ENCODE results near the gene INTS7. TPM values are rescaled to one million over a fixed set of nuclear protein-coding genes. Genes with fewer than 3 reads are reported as not detected.

Gene INTS7
- total and polyA plus RNA-seq, 2 of the 4 experiments (the other 2 are of a cell fraction) = 8.3 to 24.9 TPM

GRCh38 chr1:211978596-211978995, 56.8 kb downstream of the INTS7 start:
- TF ChIP-seq RFX5 (IDR thresholded peaks at IDR 0.05; ENCODE audit: low read depth, low read length) (no peak), RAD21 (IDR thresholded peaks at IDR 0.05; ENCODE audit: low read length) (no peak), CEBPB (IDR thresholded peaks at IDR 0.05; ENCODE audit: low read depth, low read length) (no peak), MAFK (IDR thresholded peaks at IDR 0.05; ENCODE audit: low read depth, low read length) (peak; percentile 39; the same call in 1 of the 2 replicates), NFE2L2 (IDR thresholded peaks at IDR 0.05; ENCODE audit: low read depth, low read length) (no peak), BHLHE40 (IDR thresholded peaks at IDR 0.05; ENCODE audit: low read depth, low read length) (no peak), ELK1 (IDR thresholded peaks at IDR 0.05; ENCODE audit: borderline replicate concordance, low read depth, low read length) (no peak), FOS (IDR thresholded peaks at IDR 0.05; ENCODE audit: low read depth, low read length) (no peak)
- no peak overlapping the region for H2AFZ ChIP-seq (replicated peaks; ENCODE audit: low read length, poor library complexity)
- no peak overlapping the region for H3K18ac ChIP-seq (ENCODE audit: low read depth, low read length)
- in situ Hi-C loops (cut with MboI; ENCODE audit: low sequenced_read_pairs) = no loop called here
- H3K79me1 ChIP-seq (ENCODE audit: low read depth in 1 of 2, low read length in 2 of 2) = no peaks in the 10 kb centered on the region
- WGBS, 2 experiments (ENCODE audit: extremely low coverage in 2 of 2, insufficient read length in 1 of 2) = no CpG with 5 or more reads among the region's 4 CpGs
- H3K14ac ChIP-seq (replicated peaks; ENCODE audit: low read depth, low read length) = no peak overlapping the region
- H3K4me3 ChIP-seq (ENCODE audit: insufficient read depth, low read depth, low read length) = no peak overlapping the region
- ChIA-PET POLR2A (ENCODE audit: unreplicated experiment) (no interaction called here), CTCF (no interaction called here)
- ATAC-seq (ENCODE audit: low read depth) = no peak
- intact Hi-C loops (cut with micrococcal nuclease) = no loop called here
- H4K8ac ChIP-seq (ENCODE audit: low read depth in 2 of 2, low read length in 2 of 2) = no peak overlapping the region
- peaks cover 4% of the 10 kb centered on the region for H3K36me3 ChIP-seq (ENCODE audit: control insufficient read depth, insufficient read depth, low read length)
- H3K56ac ChIP-seq (ENCODE audit: extremely low read depth, insufficient read depth, low read length) = no peak overlapping the region
- no peak overlapping the region for H3K4ac ChIP-seq (ENCODE audit: low read depth, low read length)
- H3K9ac ChIP-seq (ENCODE audit: low read depth, low read length) = no peak overlapping the region
- H2BK5ac ChIP-seq (ENCODE audit: low read depth, low read length, poor library complexity, severe bottlenecking) = no peak overlapping the region
- H2BK15ac ChIP-seq (ENCODE audit: low read depth, low read length) = no peak overlapping the region
- H2AK5ac ChIP-seq (ENCODE audit: low read depth, low read length) = no peak overlapping the region
- H3K9me3 ChIP-seq (ENCODE audit: control insufficient read depth, insufficient read depth, low read length) = no peaks in the 10 kb centered on the region
- BruUV-seq (replicated peaks) = no TSS peak
- H3K9me1 ChIP-seq (ENCODE audit: insufficient read depth, low read length) = peaks cover 4% of the 10 kb centered on the region; the same call in 1 of the 2 replicates
- H4K20me1 ChIP-seq (ENCODE audit: insufficient read depth, low read length) = no peaks in the 10 kb centered on the region
- H3K27me3 ChIP-seq (ENCODE audit: control insufficient read depth, insufficient read depth, low read length) = no peaks in the 10 kb centered on the region
- H3K4me1 ChIP-seq (ENCODE audit: control insufficient read depth, insufficient read depth, low read length) = peaks cover 2% of the 10 kb centered on the region; the same call in 1 of the 2 replicates
- no peak overlapping the region for H4K91ac ChIP-seq (ENCODE audit: insufficient read depth, low read depth, low read length)
- H3K4me2 ChIP-seq (ENCODE audit: low read depth, low read length) = no peak overlapping the region
- no peak overlapping the region for H4K5ac ChIP-seq (ENCODE audit: low read depth, low read length)
- H2BK120ac ChIP-seq (ENCODE audit: low read depth, low read length) = no peak overlapping the region
- dilution Hi-C loops (cut with HindIII; ENCODE audit: low sequenced_read_pairs, unreplicated experiment) = no loop called here
- no peak overlapping the region for H3K23ac ChIP-seq (ENCODE audit: low read depth, low read length)
- no peak for DNase-seq
- H2AK9ac ChIP-seq (replicated peaks; ENCODE audit: low read depth, low read length, poor library complexity) = no peak overlapping the region
- H2BK20ac ChIP-seq (ENCODE audit: low read depth, low read length) = no peak overlapping the region
- H3K27ac ChIP-seq (ENCODE audit: insufficient read depth, low read length) = no peak overlapping the region

Data from IMR-90 (cell line).